HG03039 (cell line): ENCODE measurements around the gene UBD.

Experiments used
- ATAC-seq: cut with Tn5 transposase; IDR thresholded peaks from one replicate; pipeline ENCODE4 v1.9.1; 2021; ENCODE audit warnings: mild to moderate bottlenecking, moderate library complexity; ENCODE audit not compliant: unreplicated experiment

Gene UBD

DNA sequence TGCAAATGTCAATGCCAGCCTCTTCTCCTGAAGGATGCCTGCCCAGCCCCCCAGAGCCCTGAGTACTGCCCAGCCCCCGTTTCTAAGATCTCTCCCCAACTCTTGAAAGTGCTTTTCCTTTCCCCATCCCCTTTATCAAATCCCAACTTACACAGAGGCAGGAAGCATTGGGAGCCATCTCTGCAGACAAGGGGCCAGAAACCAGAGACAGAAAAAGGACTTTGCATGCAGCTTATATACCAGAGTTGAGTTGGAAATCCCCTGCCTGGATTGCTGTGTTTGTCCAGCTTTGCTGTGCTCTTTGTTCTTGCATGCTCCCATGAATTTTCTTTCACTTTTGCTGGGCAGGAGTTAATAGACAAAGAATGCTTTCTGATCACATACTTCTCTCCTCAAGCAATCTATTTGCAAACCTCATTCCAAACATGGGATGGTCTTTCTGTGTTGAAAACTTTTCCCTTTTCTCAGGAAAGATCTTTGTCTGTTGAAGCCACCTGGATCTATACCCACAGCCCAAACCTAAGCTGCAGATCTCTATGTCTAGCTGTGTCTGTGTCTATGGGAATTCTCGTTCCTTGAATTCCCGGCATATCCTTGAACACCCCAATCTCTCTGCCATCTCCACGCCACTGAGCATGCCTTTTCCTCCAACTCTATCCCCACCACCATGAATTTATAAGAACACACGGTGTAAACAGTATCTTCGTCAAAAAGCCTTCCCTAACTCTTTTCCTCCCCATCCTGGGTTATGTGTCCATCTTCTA is at the start of gene UBD:
Gene UBD, minus strand, starts transcription at position 209 of the 764 bp plus-strand sequence. Its CDS starts 31 bp downstream, at position 178.
- no peak for ATAC-seq

DNA sequence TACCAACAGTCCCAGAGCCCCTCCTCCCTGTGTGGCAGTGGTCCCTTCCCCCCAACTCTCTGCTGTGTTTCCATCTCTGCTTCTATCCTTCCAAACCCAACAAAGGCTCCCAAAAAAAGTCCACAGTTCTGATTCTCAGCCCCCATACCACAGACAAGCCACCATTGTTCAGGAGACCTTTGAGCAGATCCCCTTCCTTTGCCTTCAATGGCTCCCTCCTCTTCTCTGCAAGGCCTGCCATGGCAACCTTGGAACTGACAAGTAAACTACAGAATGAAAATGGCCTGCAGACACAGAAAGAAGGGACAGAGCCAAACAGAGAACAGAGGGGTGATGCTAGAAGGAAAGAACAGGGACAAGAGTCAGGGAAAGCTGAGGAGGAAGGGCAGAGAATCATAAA is 48.6 kb upstream of the UBD start:
- no peak for ATAC-seq

DNA sequence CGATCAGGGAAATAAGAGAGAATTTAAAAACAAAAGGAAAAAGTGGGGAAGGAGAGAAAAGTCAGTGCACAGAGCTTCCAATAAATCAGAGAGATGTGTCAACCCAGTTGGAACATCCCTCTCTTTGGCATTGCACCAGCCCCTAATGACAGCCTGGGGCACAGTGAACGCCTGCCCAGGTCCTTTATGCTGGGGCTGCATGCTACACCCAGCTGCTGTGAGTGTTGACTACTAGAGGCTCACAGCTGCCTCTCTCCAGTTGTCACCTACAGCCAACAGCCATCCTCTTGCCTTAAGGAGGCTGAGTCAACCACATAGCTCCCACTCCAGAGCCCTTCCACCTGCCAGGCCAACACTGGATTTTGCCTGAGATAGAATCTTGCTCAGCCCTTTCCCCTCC is 44.4 kb upstream of the UBD start:
- no peak for ATAC-seq

DNA sequence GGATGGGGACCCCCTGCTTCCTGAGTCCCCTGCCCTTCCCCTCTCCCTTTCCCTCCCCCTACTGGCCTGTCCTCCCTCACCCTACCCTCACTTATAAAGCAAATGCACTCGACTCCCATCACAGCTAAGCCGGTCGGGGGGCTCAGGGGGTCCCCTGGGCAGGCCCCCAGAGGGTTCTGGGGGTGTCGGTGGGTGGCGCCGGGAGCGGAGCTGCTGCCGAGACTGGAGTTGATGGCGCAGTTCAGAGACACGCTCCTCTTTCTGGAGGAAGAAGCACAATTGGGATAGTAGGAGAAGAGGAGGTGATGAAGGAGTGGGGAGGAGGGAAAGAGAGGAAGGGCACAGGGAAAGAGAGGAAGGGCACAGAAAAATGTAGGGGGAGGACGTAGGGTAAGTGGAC is 43.9 kb upstream of the UBD start:
- no peak for ATAC-seq

DNA sequence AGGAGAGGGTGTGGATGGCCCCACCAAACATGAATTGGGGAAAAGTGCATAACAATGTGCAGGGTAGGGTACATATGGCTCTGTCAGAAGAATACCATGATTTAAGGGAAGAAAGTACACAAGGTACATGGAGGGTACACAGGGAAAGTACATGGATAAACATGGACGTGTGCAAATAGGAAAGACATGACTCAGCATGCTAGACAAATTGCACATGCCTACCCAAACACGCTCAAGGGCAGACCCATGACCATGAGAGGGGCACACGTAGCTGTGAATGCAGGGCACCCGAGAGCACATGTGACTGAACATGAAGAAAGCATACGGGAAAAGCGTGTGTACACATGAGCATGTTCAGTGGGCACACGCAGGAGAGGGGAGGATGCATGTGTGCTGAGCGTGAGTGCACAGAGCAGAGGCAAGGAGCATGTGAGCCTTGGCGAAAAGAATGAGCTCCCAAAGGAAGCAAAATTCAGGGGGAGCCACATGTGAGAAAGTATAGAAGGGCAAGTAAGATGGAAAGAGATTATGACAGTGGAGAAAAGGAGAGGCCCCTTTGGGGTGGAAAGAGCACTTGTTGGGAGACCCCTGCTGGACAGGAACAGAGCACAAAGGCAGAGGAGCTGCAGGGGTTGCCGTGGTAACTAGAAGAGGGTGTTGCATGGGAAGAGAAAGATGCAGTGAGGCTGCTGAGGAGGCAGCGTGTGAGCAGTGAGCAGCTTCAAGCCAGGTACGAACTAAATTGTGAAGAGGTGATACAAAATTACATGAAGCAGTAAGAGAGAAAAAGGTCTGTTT is 43.2 kb upstream of the UBD start:
- ATAC-seq: no peak

DNA sequence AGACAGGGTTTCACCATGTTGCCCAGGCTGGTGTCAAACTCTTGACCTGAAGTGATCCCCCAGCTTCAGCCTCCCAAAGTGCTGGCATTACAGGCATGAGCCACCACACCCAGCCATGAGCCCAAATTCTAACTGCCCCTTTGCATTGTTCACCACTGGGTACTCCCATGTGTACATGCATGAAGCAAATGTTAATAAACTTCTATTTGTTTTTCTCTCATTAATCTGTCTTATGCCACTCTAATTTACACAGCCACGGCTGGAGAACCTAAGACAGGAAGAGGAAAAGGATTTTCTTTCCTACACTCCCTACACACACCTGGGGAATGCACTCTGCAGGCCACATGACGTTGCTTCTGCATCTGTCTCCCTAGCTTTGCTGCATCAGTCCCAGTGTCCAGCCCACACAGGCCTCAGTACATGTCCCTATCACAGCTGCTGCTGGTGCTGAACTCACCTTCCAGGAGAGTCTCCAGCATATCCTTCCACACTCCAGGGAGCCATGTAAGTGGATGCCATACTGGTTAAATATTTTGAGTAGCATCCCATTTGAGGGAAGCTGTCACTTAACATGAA is 38.7 kb upstream of the UBD start:
- ATAC-seq: no peak

DNA sequence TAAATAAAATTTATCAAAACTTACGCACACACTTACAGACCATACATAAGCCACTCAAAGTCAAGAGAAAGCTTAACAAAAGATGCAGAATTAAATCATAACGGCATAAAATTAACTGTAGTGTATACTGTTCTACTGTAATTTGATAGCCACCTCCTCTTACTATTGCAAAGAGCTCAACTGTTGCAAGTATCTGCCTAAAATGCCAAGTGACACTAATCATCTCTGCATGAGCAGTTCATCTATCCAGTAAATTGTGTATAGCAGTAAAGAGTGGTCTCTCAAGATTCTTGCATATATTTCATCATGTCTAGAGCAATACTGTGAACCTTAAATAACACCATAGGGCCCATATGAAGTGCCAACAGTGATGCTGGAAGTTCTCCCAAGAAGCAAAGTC is 37.7 kb upstream of the UBD start:
- ATAC-seq: no peak

DNA sequence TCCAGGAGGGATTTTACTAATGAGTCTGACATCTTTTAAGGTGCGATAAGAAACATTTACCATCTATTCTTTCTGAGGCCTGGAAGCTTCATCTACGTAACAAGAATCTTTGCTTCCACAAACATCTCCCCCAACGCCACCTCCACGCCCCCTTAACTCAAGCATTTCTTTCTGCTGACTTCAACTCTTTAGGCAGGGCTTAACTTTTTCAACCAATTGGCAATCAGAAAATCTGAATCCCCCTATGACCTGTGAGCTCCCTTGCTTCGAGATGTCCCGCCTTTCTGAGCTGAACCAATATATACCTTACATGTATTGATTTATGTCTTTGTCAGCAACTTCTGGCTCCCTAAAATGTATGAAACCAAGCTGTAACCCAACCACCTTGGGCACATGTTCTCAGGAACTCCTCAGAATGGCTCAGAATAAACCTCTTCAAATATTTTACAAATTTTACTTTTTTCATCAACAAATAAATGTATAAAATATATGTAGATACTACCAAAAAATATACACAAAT is 36.9 kb upstream of the UBD start:
- ATAC-seq: no peak

DNA sequence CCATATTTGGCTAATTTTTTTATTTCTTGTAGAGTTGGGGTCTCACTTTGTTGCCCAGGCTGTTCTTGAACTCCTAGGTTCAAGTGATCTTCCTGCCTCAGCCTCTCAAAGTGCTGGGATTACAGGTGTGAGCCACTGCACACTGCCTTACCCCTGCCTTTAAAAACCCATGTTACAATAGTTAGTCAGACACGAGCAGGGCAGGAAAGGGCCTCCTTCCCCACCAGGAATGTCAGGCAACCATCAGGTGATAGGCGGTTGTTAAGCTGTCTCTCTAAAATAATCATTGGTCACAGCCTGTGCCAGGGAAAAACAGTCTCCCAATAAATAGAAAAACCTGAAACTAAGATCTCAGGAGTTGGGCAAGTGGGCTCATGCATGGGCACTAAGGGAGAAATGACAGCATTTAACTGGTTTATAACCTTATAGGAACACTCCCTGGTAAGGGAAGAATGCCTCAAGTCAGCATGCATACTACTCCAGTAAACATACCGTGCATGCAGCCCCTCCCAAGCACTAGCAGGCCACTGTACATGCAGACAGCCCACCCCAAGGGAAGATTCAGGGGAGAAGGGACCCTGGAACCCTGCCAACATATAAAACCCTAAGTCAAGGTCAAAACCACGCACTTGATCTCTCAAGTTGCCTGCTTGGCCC is 33.8 kb upstream of the UBD start:
- no peak for ATAC-seq

DNA sequence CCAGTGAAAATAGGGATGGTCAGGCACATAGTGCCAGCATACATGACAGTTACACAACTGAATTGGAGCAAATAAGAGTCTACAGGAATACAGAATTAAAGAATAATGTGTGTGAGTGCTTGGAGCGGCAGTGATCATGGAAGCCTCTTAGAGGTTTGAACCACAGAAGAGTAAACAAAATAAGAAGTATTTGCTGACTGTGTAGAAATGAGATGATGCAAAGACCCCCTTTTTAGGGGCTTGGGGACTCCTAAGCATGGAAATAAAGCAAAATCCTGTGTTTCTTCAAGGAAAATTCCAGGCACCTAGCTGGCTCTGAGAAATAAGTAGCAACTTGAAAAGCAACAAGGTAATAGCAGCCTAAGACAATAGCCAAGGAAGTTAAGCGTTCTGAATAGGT is 32.1 kb upstream of the UBD start:
- no peak for ATAC-seq

DNA sequence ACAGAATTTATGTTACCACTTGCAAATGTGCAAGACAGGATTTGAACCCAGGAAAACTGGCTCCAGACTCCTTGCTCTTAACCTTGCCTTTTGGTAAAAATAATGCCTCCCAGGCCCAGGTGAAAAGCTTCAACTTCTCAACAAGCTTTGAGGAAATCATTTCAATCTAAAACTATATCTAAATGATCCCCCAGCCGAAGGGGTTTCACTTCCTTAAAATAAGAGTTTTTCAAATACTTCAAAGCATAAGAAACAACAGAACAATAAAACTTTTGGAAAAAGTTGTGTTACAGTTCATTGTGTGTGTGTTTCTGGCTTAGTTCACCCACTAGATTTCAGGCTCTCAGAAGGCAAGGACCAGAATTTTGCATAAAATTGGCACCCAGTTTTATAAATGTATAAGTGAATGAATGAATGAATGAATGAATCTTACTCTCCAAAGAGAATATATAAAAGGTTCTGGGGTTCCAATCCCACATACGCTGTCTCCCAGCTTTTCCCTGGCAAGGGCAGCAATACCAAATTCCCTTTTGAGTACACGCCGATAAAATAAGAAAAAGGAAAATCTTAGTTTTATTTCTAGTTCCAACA is 30.8 kb upstream of the UBD start:
- no peak for ATAC-seq

DNA sequence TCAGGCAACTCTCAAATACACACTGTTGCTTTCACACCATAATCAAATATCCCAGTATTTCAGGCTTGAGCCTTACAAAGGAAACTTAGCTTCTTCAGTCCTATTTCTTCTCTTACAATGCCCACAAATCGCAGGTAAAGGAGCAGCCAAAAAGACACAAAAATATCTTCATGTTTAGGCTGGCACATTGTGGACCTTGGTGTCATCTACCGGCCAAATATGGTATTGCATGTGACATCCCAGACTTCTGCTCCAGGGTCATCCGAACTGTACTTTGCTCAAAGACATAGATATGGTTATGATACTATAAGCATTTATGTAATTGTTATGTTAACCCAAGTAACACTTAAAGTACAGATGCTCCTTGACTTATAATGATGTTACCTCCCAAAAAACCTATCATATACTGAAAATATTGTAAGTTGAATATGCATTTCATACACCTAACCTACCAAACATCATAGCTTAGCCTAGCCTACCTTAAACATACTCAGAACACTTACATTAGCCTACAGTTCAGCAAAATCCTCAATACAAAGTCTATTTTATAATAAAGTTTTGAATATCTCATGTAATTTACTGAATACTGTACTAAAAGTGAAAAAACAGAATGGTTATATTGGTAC is 30.0 kb upstream of the UBD start:
- ATAC-seq: no peak

DNA sequence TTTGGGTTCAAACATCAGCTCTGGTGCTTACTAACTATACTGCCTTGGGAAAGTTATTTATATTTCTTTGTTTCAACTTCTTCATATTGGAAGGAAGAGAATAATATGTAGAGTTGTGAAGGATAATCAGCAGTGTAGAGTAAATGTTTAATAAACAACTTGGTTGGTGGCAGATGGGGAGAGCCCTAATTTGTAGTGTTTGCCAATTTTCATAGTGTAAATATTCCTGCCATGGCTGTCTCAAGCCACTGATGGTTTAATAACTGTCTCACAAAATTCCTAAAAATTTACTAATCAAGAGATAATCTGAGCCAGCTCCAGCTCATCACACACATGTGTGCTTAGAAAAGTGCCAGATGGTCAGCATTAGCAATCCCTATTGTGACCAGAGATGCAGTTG is 25.3 kb upstream of the UBD start, which contains the start of gene OR2H2:
Gene OR2H2, plus strand, starts transcription at position 301 of the 400 bp plus-strand sequence. CDS start 2,824 bp downstream, outside the sequence.
- no peak for ATAC-seq

DNA sequence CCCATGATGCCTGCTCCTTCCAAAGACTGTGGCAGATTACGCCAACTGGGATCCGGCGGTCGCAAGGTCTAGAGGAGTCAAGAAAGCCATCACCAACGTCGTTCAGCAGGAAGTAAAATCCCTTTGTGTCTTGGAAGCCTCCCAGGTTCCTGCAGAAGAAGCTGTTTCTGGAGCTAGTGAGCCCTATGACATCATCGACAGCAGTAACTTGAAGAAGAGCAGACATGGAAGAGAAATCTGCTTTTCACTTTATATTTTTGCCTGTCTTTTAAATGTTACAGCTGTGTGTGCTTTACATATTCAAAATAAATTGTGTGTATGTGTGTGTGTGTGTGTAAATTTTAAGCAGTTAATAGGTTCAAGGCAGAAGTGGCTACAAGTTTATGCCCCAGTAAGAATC is 18.0 kb upstream of the UBD start:
- no peak for ATAC-seq

DNA sequence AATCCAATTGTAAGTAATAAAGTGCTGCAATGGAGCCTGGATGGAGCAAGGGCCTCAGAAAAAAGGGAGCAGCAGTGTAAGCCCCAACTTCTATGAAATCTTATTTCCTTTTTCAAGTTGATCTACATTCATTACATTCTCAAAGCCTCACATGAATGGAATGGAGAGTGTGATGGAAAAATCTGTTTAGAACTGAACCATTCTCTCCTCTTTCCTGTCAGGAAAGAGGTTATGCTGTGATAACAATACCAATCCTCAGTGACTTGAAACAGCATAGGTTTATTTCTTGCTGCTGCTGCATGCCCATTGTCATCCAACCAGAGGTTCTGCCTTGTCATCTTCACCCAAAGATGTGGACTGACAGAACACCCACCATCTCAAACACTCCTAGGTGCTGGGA is 16.5 kb upstream of the UBD start:
- ATAC-seq: no peak

DNA sequence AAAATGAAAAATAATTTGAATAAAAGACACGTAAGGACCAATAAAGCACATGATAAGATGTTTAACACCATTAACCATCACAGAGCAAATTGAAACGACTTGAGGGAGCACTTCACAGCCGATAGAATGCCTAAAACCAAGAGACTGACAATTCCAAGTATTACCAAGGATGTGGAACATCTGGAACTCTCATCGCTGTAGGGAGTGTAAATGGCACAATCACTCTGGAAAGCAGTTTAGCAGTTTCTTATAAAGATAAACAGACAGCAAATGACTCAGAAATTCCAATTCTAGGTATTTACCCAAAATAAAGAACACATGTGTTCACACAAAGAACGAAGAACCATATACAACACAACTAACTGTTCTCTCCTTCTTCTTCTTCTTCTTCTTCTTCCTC is 8.5 kb upstream of the UBD start:
- ATAC-seq: no peak

DNA sequence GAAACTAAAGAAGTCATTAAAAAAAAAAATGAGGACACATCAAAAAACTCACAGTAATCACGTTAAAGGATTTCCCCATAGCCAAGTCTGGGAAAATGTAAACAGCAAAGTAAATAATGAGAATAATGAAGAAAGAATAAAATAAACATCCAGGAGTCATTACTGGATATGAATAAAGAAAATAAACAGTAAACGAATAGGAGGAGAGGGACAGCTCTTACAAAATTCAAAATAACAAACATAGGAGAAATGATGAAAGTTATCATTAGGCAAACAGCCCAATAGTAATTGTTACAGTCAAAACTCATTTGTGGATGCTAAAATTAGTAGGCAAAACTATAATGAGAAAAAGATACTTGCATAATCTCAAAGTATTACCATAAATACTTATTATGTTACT is 8.0 kb upstream of the UBD start:
- ATAC-seq: no peak

DNA sequence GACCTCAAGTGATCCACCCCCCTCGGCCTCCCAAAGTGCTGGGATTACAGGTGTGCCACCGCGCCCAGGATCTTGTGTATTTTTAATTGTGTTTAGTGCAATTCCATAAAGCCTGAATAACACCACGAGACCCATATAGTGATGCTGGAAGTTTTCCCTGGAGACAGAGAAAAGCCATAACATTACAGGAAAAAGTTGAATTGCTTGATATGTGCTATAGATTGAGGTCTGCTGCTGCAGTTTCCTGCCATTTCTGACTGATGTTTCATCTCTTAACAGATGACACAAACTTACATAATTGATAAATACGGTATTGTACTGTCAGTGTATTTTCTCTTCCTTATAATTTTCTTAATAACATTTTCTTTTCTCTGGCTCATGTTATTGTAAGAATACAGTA is 7.3 kb upstream of the UBD start:
- no peak for ATAC-seq

DNA sequence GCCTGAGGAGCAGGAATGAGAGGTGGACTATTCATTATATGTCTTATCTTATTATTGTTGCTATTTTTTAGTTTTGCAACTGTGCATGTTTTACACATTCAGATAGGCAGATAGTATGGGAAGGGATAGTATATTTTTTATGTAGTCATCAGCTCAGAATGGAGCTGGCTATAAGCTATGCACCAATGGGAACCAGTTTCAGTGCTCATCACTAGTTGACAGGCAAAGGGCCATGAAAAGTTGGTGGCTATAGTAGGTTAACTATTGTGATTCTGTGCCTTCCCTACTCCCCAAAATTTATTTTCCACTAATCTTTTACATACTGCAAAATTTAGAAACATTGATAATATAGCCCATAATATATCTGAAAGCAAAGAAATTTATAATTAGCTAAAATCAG is 5.3 kb upstream of the UBD start:
- ATAC-seq: no peak

DNA sequence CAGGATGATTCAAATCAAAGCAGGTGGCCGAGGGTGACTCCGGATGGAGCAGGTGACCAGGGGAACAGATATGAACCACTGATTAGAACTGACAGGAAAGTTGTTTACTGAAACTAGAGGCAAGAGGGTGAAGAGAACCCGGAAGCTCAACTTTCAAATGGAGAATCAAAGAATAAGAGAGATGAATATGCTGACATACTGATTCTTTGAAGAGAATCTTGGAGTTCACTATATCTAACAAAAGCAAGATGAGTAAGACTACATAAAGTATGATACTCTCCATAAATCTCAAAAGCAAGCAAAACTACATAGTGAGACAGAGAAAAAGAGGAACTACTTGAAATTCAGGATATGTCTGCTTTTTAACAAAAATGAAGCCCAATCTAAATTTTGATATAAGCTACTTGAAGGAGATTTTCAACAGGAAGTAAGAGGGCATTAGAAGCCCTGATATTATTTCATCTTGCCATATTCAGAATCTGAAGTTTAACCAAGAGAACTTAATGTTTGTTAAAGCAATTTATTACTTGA is 4.0 kb upstream of the UBD start:
- ATAC-seq: no peak
